ENCODE results near the gene WDR48. TPM values are rescaled to one million over a fixed set of nuclear protein-coding genes. Genes with fewer than 3 reads are reported as not detected.

Gene WDR48
- total RNA-seq, 1 experiment from 2014 or later, result 34.1 TPM

DNA sequence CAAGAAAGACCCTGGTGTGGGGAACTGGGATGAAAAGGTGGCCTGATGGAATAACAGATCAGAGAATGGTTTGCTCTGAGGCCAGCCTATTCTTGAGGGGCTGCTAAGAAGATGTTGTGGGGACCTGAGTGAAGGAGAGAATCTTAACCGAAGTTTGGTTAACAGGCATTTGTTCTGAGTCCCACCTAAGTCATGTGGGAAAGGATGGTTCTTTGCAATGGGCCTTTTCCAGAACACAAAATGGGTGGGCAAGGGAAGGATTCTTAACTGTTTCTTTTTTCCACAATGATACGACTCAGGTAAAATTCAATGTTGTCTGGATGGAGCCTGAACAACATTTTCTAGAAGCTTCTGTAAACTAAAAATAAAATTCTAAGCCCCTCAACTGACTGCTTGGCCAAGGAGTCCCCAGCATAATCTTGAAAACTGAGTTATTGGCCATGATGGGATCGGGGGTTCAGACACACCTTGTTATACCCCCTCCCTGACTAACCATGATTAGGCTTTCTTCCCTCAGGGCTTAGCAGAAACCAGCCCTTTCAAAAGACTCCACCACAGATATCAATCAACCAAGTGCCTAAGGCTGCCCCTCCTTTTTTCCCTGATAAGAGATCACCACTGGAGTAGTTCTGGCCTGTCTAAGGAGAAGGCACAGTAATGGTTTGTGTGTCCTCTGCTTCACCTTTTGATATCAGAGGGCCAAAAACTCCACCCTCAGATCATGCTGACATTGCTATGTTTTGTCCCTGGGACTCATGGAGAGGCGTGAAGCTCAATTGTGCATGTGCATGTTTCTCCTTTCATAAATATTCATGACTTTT is 30.1 kb upstream of the WDR48 start:
- DNase-seq, result no peak
- no TSS peak for BruUV-seq (replicated peaks)
- CTCF ChIA-PET, result interaction anchor here (0.6 to 1.2 kb wide), 2 partner anchors 22 to 546 kb away, joined by 3 read pairs; no protein-coding TSS in a partner anchor
- Mint-ChIP-seq H3K27me3 (ENCODE audit: unreplicated experiment) (peaks cover 21% of the 10 kb centered on the region), H3K9me3 (ENCODE audit: low read depth, unreplicated experiment) (no peaks in the 10 kb centered on the region), H3K27ac (ENCODE audit: unreplicated experiment) (no peak overlapping the region), H3K36me3 (ENCODE audit: insufficient read depth, unreplicated experiment) (no peaks in the 10 kb centered on the region), H3K4me1 (ENCODE audit: low read depth, unreplicated experiment) (no peaks in the 10 kb centered on the region), H3K4me3 (ENCODE audit: low read depth, unreplicated experiment) (no peak overlapping the region)
- intact Hi-C loops (cut with micrococcal nuclease; ENCODE audit: unreplicated experiment), result no loop called here
- TF ChIP-seq, protein P1, sequence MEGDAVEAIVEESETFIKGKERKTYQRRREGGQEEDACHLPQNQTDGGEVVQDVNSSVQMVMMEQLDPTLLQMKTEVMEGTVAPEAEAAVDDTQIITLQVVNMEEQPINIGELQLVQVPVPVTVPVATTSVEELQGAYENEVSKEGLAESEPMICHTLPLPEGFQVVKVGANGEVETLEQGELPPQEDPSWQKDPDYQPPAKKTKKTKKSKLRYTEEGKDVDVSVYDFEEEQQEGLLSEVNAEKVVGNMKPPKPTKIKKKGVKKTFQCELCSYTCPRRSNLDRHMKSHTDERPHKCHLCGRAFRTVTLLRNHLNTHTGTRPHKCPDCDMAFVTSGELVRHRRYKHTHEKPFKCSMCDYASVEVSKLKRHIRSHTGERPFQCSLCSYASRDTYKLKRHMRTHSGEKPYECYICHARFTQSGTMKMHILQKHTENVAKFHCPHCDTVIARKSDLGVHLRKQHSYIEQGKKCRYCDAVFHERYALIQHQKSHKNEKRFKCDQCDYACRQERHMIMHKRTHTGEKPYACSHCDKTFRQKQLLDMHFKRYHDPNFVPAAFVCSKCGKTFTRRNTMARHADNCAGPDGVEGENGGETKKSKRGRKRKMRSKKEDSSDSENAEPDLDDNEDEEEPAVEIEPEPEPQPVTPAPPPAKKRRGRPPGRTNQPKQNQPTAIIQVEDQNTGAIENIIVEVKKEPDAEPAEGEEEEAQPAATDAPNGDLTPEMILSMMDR (IDR thresholded peaks at IDR 0.05; ENCODE audit: unreplicated experiment), result no peak

DNA sequence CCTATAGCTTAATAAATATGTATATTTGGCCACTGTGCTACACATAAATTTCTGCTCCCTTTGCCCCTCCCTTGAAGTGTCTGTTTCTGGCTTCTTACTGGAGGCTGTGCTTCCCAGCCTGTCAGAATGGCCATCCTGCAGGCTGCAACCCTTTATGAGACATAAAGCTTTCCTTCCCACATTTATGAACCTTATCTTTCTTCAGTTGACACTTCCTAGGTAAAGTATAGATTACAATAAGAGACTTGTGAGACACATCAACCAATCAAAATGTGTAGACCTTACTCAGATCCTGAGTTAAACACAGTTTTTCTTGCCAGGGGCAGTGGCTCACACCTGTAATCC is 29.6 kb upstream of the WDR48 start:
- BruUV-seq (replicated peaks), result no TSS peak
- DNase-seq, result no peak
- no peaks in the 10 kb centered on the region for H3K36me3 Mint-ChIP-seq (ENCODE audit: insufficient read depth, unreplicated experiment)
- no peaks in the 10 kb centered on the region for H3K4me1 Mint-ChIP-seq (ENCODE audit: low read depth, unreplicated experiment)
- H3K27ac Mint-ChIP-seq (ENCODE audit: unreplicated experiment), result no peak overlapping the region
- TF ChIP-seq, protein P1 (IDR thresholded peaks at IDR 0.05; ENCODE audit: unreplicated experiment), result no peak
- CTCF ChIA-PET, result interaction anchor here (0.6 kb wide), 1 partner anchor 545 kb away, joined by 3 read pairs; no protein-coding TSS in a partner anchor
- intact Hi-C loops (cut with micrococcal nuclease; ENCODE audit: unreplicated experiment), result no loop called here
- H3K4me3 Mint-ChIP-seq (ENCODE audit: low read depth, unreplicated experiment), result no peak overlapping the region
- H3K9me3 Mint-ChIP-seq (ENCODE audit: low read depth, unreplicated experiment), result no peaks in the 10 kb centered on the region
- H3K27me3 Mint-ChIP-seq (ENCODE audit: unreplicated experiment), result peaks cover 22% of the 10 kb centered on the region

DNA sequence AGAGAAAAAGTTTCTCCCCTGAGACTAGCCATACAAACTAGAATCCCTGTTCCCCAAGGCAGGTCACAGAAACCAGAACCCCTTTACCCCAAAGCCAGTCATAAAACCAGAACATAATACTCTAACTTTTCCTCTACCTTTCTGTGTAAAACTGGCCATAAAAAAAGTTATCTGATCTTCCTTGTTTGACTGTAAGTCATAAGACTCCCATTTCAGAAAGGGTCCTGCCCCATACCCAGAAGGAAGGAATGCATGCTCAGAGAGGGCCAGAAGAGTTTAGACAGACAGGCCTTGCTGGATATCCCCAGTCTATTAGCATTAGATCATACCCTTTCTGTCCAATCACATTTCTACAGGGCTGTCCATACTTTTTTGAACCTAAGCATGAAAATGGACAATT is 27.3 kb upstream of the WDR48 start:
- TF ChIP-seq, protein P1 (IDR thresholded peaks at IDR 0.05; ENCODE audit: unreplicated experiment), result no peak
- Mint-ChIP-seq H3K9me3 (ENCODE audit: low read depth, unreplicated experiment) (no peaks in the 10 kb centered on the region), H3K36me3 (ENCODE audit: insufficient read depth, unreplicated experiment) (no peaks in the 10 kb centered on the region), H3K27ac (ENCODE audit: unreplicated experiment) (no peak overlapping the region), H3K4me1 (ENCODE audit: low read depth, unreplicated experiment) (no peaks in the 10 kb centered on the region), H3K4me3 (ENCODE audit: low read depth, unreplicated experiment) (no peak overlapping the region), H3K27me3 (ENCODE audit: unreplicated experiment) (peaks cover 31% of the 10 kb centered on the region)
- BruUV-seq (replicated peaks), result no TSS peak
- CTCF ChIA-PET, result no interaction called here
- DNase-seq, result no peak
- intact Hi-C loops (cut with micrococcal nuclease; ENCODE audit: unreplicated experiment), result no loop called here

DNA sequence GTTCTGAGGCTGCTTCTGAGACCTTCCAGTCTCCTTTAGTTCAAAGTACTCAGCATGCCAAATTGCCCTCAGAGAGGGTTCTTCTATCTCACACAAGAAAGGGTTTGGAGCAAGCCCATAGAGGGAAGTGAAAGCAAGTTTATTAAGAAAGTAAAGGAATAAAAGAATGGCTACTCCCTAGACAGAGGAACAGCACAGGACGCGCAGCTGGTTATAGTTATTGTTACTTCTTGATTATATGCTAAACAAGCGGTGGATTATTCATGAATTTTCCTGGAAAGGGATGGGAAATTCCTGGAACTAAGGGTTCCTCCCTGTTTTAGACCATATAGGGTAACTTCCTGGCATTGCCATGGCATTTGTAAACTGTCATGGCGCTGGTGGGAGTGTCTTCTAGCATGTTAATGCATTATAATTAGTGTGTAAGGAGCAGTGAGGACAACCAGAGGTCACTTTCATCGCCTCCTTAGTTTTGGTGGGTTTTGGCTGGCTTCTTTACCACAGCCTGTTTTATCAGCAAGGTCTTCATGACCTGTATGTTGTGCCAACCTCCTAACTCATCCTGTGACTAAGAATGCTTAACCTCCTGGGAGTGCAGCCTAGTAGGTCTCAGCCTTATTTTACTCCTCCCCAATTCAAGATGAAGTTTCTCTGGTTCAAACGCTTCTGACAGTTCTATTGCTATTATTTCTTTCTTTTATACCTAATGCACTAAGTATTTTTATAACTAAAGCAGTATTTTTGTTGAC is 26.4 kb upstream of the WDR48 start:
- Mint-ChIP-seq H3K27me3 (ENCODE audit: unreplicated experiment) (peaks cover 31% of the 10 kb centered on the region), H3K27ac (ENCODE audit: unreplicated experiment) (no peak overlapping the region), H3K4me3 (ENCODE audit: low read depth, unreplicated experiment) (no peak overlapping the region), H3K36me3 (ENCODE audit: insufficient read depth, unreplicated experiment) (no peaks in the 10 kb centered on the region), H3K4me1 (ENCODE audit: low read depth, unreplicated experiment) (no peaks in the 10 kb centered on the region), H3K9me3 (ENCODE audit: low read depth, unreplicated experiment) (no peaks in the 10 kb centered on the region)
- no peak for DNase-seq
- TF ChIP-seq, protein P1 (IDR thresholded peaks at IDR 0.05; ENCODE audit: unreplicated experiment), result no peak
- no TSS peak for BruUV-seq (replicated peaks)
- intact Hi-C loops (cut with micrococcal nuclease; ENCODE audit: unreplicated experiment), result no loop called here
- CTCF ChIA-PET, result no interaction called here

All from Calu3 (cell line).